GM23338 (cell line): ENCODE data around the gene TOMM7. TPM values are rescaled to one million over a fixed set of nuclear protein-coding genes. Genes with fewer than 3 reads are reported as not detected.

Experiments used
- CTCF ChIP-seq, 2 experiments: fragments of 200-600 bp in 1 of 2; sonication (generic) in 1 of 2; conservative IDR thresholded peaks; 2 replicates each; pipeline versions ENCODE4 v1.5.1 to v1.6.1; 2016 to 2017; ENCODE audit warnings: antibody characterized with exemption in 2 of 2, low read depth in 2 of 2, mild to moderate bottlenecking in 2 of 2, moderate library complexity in 1 of 2
- ETS1 ChIP-seq: IDR thresholded peaks from 2 replicates; pipeline ENCODE4 v1.6.1; 2016; ENCODE audit warnings: antibody characterized with exemption
- EZH2 ChIP-seq: fragments of 200-600 bp; sonication (generic); IDR thresholded peaks from one replicate; pipeline ENCODE4 v1.8.0; 2017; ENCODE audit warnings: antibody characterized with exemption, mild to moderate bottlenecking, low read depth; ENCODE audit not compliant: unreplicated experiment
- STAT1 ChIP-seq: IDR thresholded peaks from one replicate; pipeline ENCODE4 v1.6.1; 2016; ENCODE audit warnings: antibody characterized with exemption; ENCODE audit not compliant: unreplicated experiment
- ZNF331 ChIP-seq: fragments of 250-450 bp; sonication (Bioruptor Pico); IDR thresholded peaks from 2 replicates; pipeline ENCODE4 v1.5.0; 2020; ENCODE audit warnings: low read depth, mild to moderate bottlenecking, moderate library complexity
- ZNF462 ChIP-seq: fragments of 250-450 bp; sonication (Bioruptor Pico); IDR thresholded peaks from 2 replicates; pipeline ENCODE4 v1.5.0; 2020; ENCODE audit warnings: mild to moderate bottlenecking, moderate library complexity
- polyA plus RNA-seq: library from polyadenylated mRNA; unstranded; fragments of >200 nt; fragmentation: Nextera tagmentation; extraction: Ambion mirVana; gene quantifications from 2 replicates; pipeline ENCODE4 v1.2.1, GENCODE V29; 2016
- total RNA-seq: library from RNA; depleted of rRNA; stranded (reverse); fragments of >200 nt; shearing (Covaris generic); gene quantifications from 2 replicates; pipeline ENCODE4 v1.2.3, GENCODE V29; 2014

Gene TOMM7
- total and polyA plus RNA-seq, 2 experiments from 2014 or later = 164 to 920 TPM

GRCh38 chr7:22771194-22771871, 51.3 kb downstream of the TOMM7 start (continued):
- TF ChIP-seq ZNF462 (CRISPR knock-in tag) (no peak), ZNF331 (CRISPR knock-in tag) (no peak), ETS1 (no peak), CTCF (conservative IDR thresholded peaks at IDR 0.05; ENCODE audit: low read depth in 2 of 2) (no peak), STAT1 (no peak), EZH2 (no peak)
